Measurements from ENCODE around the gene PPP3CB.

Gene PPP3CB

DNA sequence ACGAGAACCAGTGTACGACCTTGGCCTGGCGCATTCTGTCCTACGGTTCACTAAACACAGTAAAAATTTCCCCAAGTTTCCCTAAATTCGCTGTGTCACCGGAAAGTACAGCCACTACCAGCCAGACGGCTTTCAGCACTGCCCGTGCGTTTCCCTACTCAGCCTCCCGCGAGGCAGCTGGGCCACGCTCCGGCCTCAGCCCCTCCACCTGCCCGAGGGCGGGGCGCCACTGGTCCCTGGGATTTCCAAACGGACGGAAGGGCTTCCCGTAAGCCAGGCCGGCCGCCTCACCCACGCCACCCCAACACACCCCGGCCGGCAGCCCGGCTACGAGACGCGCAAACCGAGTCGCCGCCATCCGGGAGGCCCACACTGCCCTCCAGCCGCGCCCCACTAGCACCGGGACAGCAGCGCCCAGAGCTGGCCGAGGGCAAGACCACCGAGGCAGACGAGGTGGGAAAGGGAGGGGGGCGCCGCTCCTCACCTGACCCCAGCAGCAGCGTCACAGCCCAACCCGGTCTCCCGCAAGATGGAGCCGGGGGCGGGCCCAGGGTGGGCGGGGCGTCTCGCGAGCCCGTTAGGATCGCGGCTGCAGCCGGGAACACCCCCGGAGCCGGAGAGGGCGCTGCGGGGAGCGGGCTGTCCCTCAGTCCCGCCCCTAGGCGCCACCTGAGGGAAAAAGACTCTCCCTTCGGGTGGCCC lies 82.1 kb downstream of the PPP3CB start, which contains the start of gene ANXA7:
Gene ANXA7, minus strand, starts transcription at position 531 of the 702 bp plus-strand sequence. CDS start 13,202 bp downstream, outside the sequence.
- Histone ChIP-seq H3K79me1 (ENCODE audit: low read depth, low read length) (no peaks in the 10 kb centered on the region), H3K36me3 (replicated peaks in 1 of 2; ENCODE audit: control insufficient read depth in 2 of 2, insufficient read depth in 2 of 2, low read length in 2 of 2) (no peaks in the 10 kb centered on the region), H3K27ac (replicated peaks; ENCODE audit: low read length) (peak within 1 kb of the TSS; percentile 68), H2BK12ac (ENCODE audit: low read length) (no peak within 1 kb of the TSS), H3K14ac (ENCODE audit: low read length) (peak within 1 kb of the TSS; percentile 91), H4K91ac (ENCODE audit: low read depth, low read length, poor library complexity) (no peak within 1 kb of the TSS), H2AK5ac (ENCODE audit: low read depth, low read length) (no peak within 1 kb of the TSS), H3K4me1 (ENCODE audit: control insufficient read depth in 2 of 2, insufficient read depth in 1 of 2, low read depth in 1 of 2, low read length in 2 of 2) (peaks cover 4 to 5% of the 10 kb centered on the region in 2 donors), H3K27me3 (ENCODE audit: control insufficient read depth in 3 of 3, insufficient read depth in 3 of 3, low read depth in 1 of 3, low read length in 3 of 3) (no peaks in the 10 kb centered on the region), H2BK15ac (ENCODE audit: low read length) (peak within 1 kb of the TSS; percentile 89), H3K4ac (ENCODE audit: low read length) (no peak within 1 kb of the TSS), H2BK5ac (ENCODE audit: low read length) (peak within 1 kb of the TSS; percentile 75), H3K9me3 (replicated peaks in 1 of 2; ENCODE audit: control insufficient read depth in 2 of 2, insufficient read depth in 1 of 2, low read depth in 1 of 2, low read length in 2 of 2) (no peaks in the 10 kb centered on the region), H3K4me3 (ENCODE audit: low read length in 2 of 2) (peak within 1 kb of the TSS; percentile 78 to 96), H4K8ac (ENCODE audit: low read depth, low read length) (no peak within 1 kb of the TSS), H3K23ac (ENCODE audit: low read depth, low read length, poor library complexity) (peak within 1 kb of the TSS; percentile 99), H3K9ac (ENCODE audit: low read depth, low read length, poor library complexity) (peak within 1 kb of the TSS; percentile 96), H2AFZ (ENCODE audit: low read length) (peak within 1 kb of the TSS; percentile 98), H3K4me2 (ENCODE audit: insufficient read depth, low read length, poor library complexity, severe bottlenecking) (peak within 1 kb of the TSS; percentile 72), H3K18ac (ENCODE audit: low read length) (peak within 1 kb of the TSS; percentile 99), H2BK120ac (ENCODE audit: low read depth, low read length) (peak within 1 kb of the TSS; percentile 26)
- no CpG with 5 or more reads among the region's 62 CpGs for WGBS, 2 donors (ENCODE audit: extremely low coverage in 2 of 2, insufficient read length in 2 of 2, insufficient replicate concordance in 1 of 2)
- peak; percentile 87 for DNase-seq (ENCODE audit: low spot score)

DNA sequence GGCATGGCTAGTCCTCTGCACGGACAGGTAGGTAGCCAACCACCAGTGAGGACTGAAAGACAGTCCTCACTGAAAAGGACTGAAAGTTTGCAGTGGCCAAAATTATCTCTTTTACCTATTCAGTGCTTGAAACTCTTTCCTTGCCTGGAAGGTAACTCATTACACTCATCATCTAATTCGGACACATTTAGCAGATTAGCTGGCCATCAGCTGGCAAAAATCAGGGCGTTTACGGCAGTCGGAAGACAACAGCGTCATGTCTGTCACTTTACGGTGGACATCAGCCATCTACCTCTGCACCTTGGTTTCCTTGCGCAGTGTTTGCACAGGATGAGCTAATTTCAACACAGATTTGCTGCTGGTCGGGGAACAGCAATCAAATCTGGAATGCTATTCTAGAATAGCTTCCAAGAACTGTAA lies 82.7 kb downstream of the PPP3CB start:
- no peak overlapping the region for H2BK15ac ChIP-seq (ENCODE audit: low read length)
- no peaks in the 10 kb centered on the region for H3K36me3 ChIP-seq (replicated peaks in 1 of 2; ENCODE audit: control insufficient read depth in 2 of 2, insufficient read depth in 2 of 2, low read length in 2 of 2)
- H3K79me1 ChIP-seq (ENCODE audit: low read depth, low read length) = no peaks in the 10 kb centered on the region
- H4K91ac ChIP-seq (ENCODE audit: low read depth, low read length, poor library complexity) = no peak overlapping the region
- no peak overlapping the region for H3K27ac ChIP-seq (replicated peaks; ENCODE audit: low read length)
- peak overlapping the region; percentile 96 for H3K9ac ChIP-seq (ENCODE audit: low read depth, low read length, poor library complexity)
- peak overlapping the region; percentile 99 for H3K18ac ChIP-seq (ENCODE audit: low read length)
- H3K4me1 ChIP-seq (ENCODE audit: control insufficient read depth in 2 of 2, insufficient read depth in 1 of 2, low read depth in 1 of 2, low read length in 2 of 2) = peaks cover 4 to 5% of the 10 kb centered on the region in 2 donors
- H2AK5ac ChIP-seq (ENCODE audit: low read depth, low read length) = no peak overlapping the region
- H2BK120ac ChIP-seq (ENCODE audit: low read depth, low read length) = no peak overlapping the region
- peak overlapping the region; percentile 98 for H2AFZ ChIP-seq (ENCODE audit: low read length)
- no peak for DNase-seq (ENCODE audit: low spot score)
- no peak overlapping the region for H2BK12ac ChIP-seq (ENCODE audit: low read length)
- H3K4me3 ChIP-seq (ENCODE audit: low read length in 2 of 2) = peak overlapping the region; percentile 78 to 96
- H2BK5ac ChIP-seq (ENCODE audit: low read length) = no peak overlapping the region
- H3K4ac ChIP-seq (ENCODE audit: low read length) = no peak overlapping the region
- peak overlapping the region; percentile 72 for H3K4me2 ChIP-seq (ENCODE audit: insufficient read depth, low read length, poor library complexity, severe bottlenecking)
- no peak overlapping the region for H4K8ac ChIP-seq (ENCODE audit: low read depth, low read length)
- H3K9me3 ChIP-seq (replicated peaks in 1 of 2; ENCODE audit: control insufficient read depth in 2 of 2, insufficient read depth in 1 of 2, low read depth in 1 of 2, low read length in 2 of 2) = no peaks in the 10 kb centered on the region
- H3K27me3 ChIP-seq (ENCODE audit: control insufficient read depth in 3 of 3, insufficient read depth in 3 of 3, low read depth in 1 of 3, low read length in 3 of 3) = no peaks in the 10 kb centered on the region
- H3K14ac ChIP-seq (ENCODE audit: low read length) = no peak overlapping the region
- no CpG with 5 or more reads among the region's 9 CpGs for WGBS, 2 donors (ENCODE audit: extremely low coverage in 2 of 2, insufficient read length in 2 of 2, insufficient replicate concordance in 1 of 2)
- H3K23ac ChIP-seq (ENCODE audit: low read depth, low read length, poor library complexity) = no peak overlapping the region

DNA sequence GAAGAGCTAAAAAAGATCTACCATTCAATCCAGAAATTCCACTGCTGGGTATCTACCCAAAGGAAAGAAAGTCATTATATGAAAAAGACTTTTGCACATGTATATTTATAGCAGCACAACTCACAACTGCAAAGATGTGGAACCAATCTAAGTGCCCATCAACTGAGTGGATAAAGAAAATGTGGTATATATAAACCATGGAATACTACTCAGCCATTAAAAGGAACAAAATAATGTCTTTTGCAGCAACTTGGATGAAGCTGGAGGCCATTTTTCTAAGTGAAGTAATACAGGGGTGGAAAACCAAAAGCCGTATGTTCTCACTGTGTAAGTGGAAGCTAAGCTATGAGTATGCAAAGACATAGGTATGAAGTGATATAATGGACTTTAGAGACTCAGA lies 84.9 kb downstream of the PPP3CB start:
- no peaks in the 10 kb centered on the region for H3K9me3 ChIP-seq (replicated peaks in 1 of 2; ENCODE audit: control insufficient read depth in 2 of 2, insufficient read depth in 1 of 2, low read depth in 1 of 2, low read length in 2 of 2)
- H4K91ac ChIP-seq (ENCODE audit: low read depth, low read length, poor library complexity) = no peak overlapping the region
- no peak overlapping the region for H3K4ac ChIP-seq (ENCODE audit: low read length)
- H3K79me1 ChIP-seq (ENCODE audit: low read depth, low read length) = no peaks in the 10 kb centered on the region
- no peak overlapping the region for H2BK12ac ChIP-seq (ENCODE audit: low read length)
- H3K4me3 ChIP-seq (ENCODE audit: low read length in 2 of 2) = no peak overlapping the region
- H3K14ac ChIP-seq (ENCODE audit: low read length) = no peak overlapping the region
- no peak overlapping the region for H3K27ac ChIP-seq (replicated peaks; ENCODE audit: low read length)
- H3K27me3 ChIP-seq (ENCODE audit: control insufficient read depth in 3 of 3, insufficient read depth in 3 of 3, low read depth in 1 of 3, low read length in 3 of 3) = no peaks in the 10 kb centered on the region
- H3K4me1 ChIP-seq (ENCODE audit: control insufficient read depth in 2 of 2, insufficient read depth in 1 of 2, low read depth in 1 of 2, low read length in 2 of 2) = peaks cover 4 to 5% of the 10 kb centered on the region in 2 donors
- no peak overlapping the region for H3K9ac ChIP-seq (ENCODE audit: low read depth, low read length, poor library complexity)
- no CpG with 5 or more reads among the region's 1 CpG for WGBS, 2 donors (ENCODE audit: extremely low coverage in 2 of 2, insufficient read length in 2 of 2, insufficient replicate concordance in 1 of 2)
- no peak overlapping the region for H2BK5ac ChIP-seq (ENCODE audit: low read length)
- H2AFZ ChIP-seq (ENCODE audit: low read length) = no peak overlapping the region
- DNase-seq (ENCODE audit: low spot score) = no peak
- H2BK15ac ChIP-seq (ENCODE audit: low read length) = no peak overlapping the region
- H4K8ac ChIP-seq (ENCODE audit: low read depth, low read length) = no peak overlapping the region
- H3K18ac ChIP-seq (ENCODE audit: low read length) = no peak overlapping the region
- no peak overlapping the region for H3K23ac ChIP-seq (ENCODE audit: low read depth, low read length, poor library complexity)
- H3K36me3 ChIP-seq (replicated peaks in 1 of 2; ENCODE audit: control insufficient read depth in 2 of 2, insufficient read depth in 2 of 2, low read length in 2 of 2) = peaks cover 0 to 5% of the 10 kb centered on the region in 2 donors
- no peak overlapping the region for H2AK5ac ChIP-seq (ENCODE audit: low read depth, low read length)
- H2BK120ac ChIP-seq (ENCODE audit: low read depth, low read length) = no peak overlapping the region
- H3K4me2 ChIP-seq (ENCODE audit: insufficient read depth, low read length, poor library complexity, severe bottlenecking) = no peak overlapping the region

DNA sequence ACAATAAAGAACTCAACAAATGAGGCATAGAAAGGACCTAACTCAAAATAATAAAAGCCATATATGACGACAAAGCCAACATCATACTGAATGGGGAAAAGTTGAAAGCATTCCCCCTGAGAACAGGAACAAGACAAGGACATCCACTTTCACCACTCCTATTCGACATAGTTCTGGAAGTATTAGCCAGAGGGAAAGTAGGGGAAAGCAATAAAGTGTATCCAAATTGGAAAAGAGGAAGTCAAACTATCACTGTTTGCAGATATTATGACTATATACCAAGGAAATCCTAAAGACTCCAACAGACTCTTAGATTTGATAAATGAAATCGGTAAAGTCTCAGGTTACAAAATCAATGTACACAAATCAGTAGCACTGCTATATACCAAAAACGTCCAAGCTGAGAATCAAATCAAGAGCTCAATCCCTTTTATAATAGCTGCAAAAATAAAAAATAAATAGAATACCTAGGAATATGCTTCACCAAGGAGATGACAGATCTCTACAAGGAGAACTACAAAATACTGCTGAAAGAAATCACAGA lies 86.8 kb downstream of the PPP3CB start:
- Histone ChIP-seq H4K8ac (ENCODE audit: low read depth, low read length) (no peak overlapping the region), H3K23ac (ENCODE audit: low read depth, low read length, poor library complexity) (no peak overlapping the region), H2BK5ac (ENCODE audit: low read length) (no peak overlapping the region), H2BK12ac (ENCODE audit: low read length) (no peak overlapping the region), H3K27ac (replicated peaks; ENCODE audit: low read length) (no peak overlapping the region), H3K14ac (ENCODE audit: low read length) (no peak overlapping the region), H2BK120ac (ENCODE audit: low read depth, low read length) (no peak overlapping the region), H2AFZ (ENCODE audit: low read length) (no peak overlapping the region), H3K27me3 (ENCODE audit: control insufficient read depth in 3 of 3, insufficient read depth in 3 of 3, low read depth in 1 of 3, low read length in 3 of 3) (no peaks in the 10 kb centered on the region), H3K18ac (ENCODE audit: low read length) (no peak overlapping the region), H3K4me2 (ENCODE audit: insufficient read depth, low read length, poor library complexity, severe bottlenecking) (no peak overlapping the region), H4K91ac (ENCODE audit: low read depth, low read length, poor library complexity) (no peak overlapping the region), H2BK15ac (ENCODE audit: low read length) (no peak overlapping the region), H3K4me3 (ENCODE audit: low read length in 2 of 2) (no peak overlapping the region), H3K4ac (ENCODE audit: low read length) (no peak overlapping the region), H3K4me1 (ENCODE audit: control insufficient read depth in 2 of 2, insufficient read depth in 1 of 2, low read depth in 1 of 2, low read length in 2 of 2) (peaks cover 3 to 5% of the 10 kb centered on the region in 2 donors), H3K36me3 (replicated peaks in 1 of 2; ENCODE audit: control insufficient read depth in 2 of 2, insufficient read depth in 2 of 2, low read length in 2 of 2) (peaks cover 0 to 5% of the 10 kb centered on the region in 2 donors), H3K9me3 (replicated peaks in 1 of 2; ENCODE audit: control insufficient read depth in 2 of 2, insufficient read depth in 1 of 2, low read depth in 1 of 2, low read length in 2 of 2) (no peaks in the 10 kb centered on the region), H2AK5ac (ENCODE audit: low read depth, low read length) (no peak overlapping the region), H3K79me1 (ENCODE audit: low read depth, low read length) (no peaks in the 10 kb centered on the region), H3K9ac (ENCODE audit: low read depth, low read length, poor library complexity) (no peak overlapping the region)
- no peak for DNase-seq (ENCODE audit: low spot score)
- no CpG with 5 or more reads among the region's 4 CpGs for WGBS, 2 donors (ENCODE audit: extremely low coverage in 2 of 2, insufficient read length in 2 of 2, insufficient replicate concordance in 1 of 2)

Data from neuronal stem cell (in vitro differentiated cells).